GM18951 (cell line): ENCODE data around the gene MARK1.

Experiments
- POLR2A ChIP-seq: IDR thresholded peaks from 4 replicates; pipeline ENCODE4 v1.6.1; 2011; ENCODE audit warnings: mild to moderate bottlenecking; ENCODE audit not compliant: insufficient read length, insufficient read depth; ENCODE audit errors: extremely low read depth
- in situ Hi-C: fragments of 300-500 bp; cut with MboI; formaldehyde crosslinking; loops from one replicate; pipeline ENCODE4 v1.12.0; 2022; ENCODE audit warnings: low sequenced_read_pairs, mixed read lengths, inconsistent platforms; ENCODE audit not compliant: unreplicated experiment

Gene MARK1

DNA sequence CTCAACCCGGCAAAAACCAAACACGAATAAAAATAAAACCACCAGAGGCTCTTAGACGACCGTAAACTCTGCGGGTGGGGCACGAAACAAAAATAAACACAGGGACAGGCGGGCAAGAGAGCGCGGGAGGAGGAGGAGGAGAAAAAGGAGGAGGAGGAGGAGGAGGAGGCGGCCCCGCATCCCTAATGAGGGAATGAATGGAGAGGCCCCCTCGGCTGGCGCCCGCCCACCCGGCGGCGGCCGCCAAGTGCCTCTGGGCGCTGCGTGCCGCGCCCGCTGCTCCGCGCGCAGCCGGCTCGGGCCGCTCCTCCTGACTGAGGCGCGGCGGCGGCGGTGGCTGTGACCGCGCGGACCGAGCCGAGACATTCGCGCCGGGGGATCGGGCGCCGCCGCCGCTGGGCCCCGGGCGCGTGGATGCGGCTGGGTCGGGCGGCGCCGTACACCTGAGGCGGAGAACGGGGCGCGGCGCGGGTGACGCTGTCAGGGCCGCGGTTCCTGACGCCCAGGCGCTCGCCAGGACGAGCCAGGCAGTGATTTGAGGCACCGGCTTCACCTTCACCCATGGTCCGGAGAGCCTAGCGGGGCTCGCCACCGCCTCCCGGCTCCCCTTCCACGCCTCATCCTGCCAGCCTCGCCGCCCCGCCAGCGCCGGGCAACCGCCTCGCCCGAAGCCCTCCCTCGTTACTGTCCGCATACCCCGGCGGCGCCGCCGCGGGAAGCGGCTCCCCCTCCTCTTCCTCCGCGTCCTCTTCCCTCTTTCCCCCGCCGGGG is at the start of gene MARK1:
TSS of gene MARK1 (plus strand) at position 229 of the 771 bp plus-strand sequence. CDS start 687 bp downstream, outside the sequence.
- TF ChIP-seq POLR2A = no peak
- in situ Hi-C loops = no loop called here

DNA sequence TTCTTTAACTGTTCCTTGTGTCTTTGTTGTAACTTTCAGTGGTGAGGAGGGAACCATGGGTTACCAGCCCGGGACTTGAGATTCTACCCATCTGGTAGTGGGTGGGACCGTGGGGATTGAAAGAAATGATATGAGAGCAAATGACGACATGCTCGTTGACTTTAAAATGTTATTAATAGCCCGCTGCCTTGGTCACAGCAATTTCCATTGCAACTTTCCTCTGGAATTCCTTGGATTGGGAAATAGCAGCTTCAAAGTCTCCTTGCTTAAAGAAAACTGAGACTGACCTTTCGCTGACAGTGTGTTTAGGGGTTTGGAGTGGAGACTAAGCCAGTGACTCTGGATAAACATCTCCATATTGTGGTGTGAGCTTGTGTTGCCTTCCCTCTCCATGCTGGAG is 44.2 kb upstream of the MARK1 start:
- in situ Hi-C loops = no loop called here
- TF ChIP-seq POLR2A = no peak

DNA sequence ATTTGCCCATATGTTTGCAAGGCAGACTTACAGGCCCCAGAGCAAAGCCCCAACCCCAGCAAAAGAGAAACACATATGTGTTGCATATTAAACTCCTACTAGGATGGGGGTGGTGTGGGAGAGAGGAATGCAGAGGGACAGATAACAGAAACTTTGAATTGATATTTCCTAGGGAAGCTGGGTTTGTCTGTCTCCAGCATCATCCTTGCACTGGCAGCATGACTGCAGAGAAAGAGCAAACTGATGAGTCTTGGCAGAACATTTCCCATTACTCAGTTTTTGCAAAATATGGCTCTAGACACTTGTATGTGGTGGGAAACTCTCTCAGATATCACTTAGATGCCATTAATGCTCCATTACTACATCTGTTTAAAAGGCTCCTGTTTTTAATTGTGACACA is 43.8 kb upstream of the MARK1 start:
- TF ChIP-seq POLR2A = no peak
- in situ Hi-C loops = no loop called here

DNA sequence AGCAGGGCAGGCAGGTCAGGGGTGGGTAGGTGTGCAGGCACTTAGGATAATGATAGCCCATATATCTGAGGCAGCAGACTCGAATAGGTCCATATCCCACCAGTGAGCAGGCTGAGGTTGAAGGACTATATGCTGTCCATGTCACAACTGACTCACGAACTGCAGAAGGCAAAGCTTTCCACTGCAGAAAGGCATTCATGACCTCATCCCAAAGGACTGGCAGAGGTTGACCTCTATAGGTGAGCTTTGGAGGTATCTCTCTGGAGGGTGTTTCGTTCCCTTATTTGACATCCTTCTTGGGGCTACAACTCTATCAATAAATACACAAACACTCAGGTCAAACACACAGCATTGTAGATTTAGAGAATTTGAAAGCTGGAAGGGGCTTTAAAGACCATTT is 42.8 kb upstream of the MARK1 start:
- in situ Hi-C loops = no loop called here
- no peak for TF ChIP-seq POLR2A

DNA sequence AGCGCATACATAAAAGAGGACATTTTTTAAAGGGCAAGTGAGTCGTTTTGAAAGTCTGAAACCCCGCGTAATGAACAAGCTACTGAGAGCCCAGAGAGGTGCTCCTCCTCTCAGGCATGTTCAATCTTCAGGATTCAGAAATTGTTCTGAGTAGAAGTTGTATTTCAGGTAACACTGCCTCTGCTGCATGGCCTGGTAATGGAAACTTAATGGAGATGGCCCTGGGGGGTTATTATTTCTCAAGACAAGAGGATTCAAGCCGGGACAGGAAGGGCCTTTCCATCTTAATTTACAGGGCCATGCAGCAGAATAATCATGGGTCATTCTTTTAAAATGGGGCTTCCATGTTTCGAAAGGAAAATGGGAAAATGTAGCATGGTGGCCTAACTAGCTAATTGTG is 42.1 kb upstream of the MARK1 start:
- TF ChIP-seq POLR2A = no peak
- in situ Hi-C loops = no loop called here

DNA sequence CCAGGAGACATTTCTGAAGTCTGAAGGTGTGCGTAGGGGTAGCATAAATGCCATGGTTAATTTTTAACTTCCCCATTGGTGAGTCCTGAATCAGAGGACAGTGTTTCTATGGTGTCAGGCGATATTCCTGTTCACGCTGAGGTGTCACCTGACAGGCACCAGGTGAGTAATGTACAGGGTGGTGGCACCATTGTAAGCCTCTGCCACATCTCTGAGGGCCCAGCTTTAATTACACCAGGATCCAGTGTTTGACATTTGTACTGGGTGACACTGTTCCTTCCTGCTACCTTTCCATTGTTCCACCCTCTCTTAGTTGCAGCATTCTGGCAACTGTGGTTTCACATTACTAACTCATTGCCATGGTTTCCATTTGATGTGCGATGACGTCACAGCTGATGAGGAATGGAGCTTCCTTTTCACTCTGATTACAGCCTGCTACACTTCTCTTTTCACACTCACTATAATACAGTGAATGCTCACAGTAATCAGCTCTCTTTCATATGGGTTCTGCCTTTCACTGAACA is 40.6 kb upstream of the MARK1 start:
- in situ Hi-C loops = no loop called here
- TF ChIP-seq POLR2A = no peak

DNA sequence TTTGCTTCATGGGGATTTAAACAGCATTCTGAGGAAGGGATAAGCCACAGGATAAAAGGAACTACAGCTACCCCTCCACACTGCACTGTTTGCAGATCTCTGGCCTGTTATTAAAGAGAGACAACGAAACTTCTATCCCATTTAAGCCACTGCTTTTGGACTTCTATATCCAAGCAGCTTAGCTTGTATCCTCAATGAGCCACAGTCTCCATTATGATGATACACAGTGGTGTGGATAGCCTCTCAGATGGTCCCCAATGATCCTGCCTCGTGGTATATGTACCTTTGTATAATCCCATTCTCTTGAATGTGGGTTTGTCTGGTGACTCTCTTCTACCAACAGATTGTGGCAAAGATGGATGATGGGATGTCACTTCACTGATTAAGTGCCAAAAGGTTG is 36.0 kb upstream of the MARK1 start:
- in situ Hi-C loops = no loop called here
- TF ChIP-seq POLR2A = no peak

DNA sequence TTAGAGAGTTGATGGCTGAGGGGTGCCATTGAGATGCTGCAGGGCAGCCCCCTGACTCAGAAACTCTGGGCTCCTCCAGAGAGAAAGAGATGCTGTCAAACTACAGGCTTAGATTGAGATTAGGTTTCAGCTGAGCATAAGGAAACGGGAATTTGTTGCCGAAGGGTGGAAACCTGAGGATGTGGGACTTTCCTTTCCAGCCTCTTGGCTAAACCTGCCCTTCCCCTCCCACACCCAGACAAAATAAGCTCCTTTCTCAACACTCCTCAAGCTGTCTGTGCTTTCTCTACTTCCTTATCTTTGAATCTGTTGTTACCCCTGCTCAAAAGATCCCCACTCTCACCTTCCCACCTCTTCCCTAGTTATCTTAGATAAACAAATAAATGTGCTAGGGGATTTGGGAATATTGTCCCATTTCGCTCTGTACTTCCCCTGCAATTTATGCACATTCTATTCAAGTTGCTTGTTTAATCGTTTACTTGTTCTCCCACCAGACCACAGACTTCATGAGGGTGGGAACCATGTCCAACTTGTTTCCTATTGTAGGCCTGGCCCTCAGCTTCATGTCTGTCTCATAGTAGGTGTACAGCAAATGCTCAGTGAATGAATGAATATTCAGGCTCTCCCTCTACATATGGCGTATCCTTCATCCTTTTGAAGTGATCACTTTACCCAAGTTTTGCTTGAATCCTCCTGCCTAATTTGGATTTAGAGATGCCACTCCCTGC is 30.6 kb upstream of the MARK1 start:
- in situ Hi-C loops = no loop called here
- no peak for TF ChIP-seq POLR2A

DNA sequence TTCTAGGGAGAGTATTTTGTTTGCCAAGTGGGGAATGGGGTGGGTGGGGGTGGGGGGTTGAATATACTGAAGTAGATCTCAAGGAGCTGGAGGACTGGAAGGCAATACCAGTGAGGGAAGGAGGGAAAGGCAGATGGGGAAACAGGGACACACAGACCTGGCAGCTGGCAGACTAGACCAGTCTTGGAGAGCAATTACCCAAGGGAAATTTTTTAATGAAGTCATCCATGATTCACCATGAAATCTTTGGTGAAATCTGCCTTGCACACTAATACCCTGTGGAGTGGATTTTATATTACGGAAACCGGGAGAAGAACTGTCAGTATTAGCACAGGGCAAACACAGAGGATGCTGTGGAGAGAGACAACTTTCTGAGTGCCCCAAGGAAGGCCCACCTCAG is 29.7 kb upstream of the MARK1 start:
- no peak for TF ChIP-seq POLR2A
- in situ Hi-C loops = no loop called here

DNA sequence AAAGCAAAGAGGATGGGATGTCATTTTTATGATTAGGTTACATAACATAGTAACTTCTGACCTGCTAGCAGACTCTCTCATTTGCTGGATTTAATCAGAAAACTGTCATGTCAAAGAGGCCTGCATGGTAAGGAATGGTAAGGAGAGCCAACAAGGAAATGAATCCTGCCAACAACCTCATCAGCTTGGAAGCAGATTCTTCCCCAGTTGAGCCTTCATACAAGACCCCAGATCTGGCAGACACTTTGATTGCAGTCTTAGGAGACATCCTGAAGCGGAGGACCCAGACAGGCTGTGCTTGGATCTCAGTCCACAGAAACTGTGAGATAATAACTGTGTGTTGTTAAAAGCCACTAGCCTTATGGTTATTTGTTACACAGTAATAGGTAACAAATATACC is 27.6 kb upstream of the MARK1 start:
- no peak for TF ChIP-seq POLR2A
- in situ Hi-C loops = no loop called here

DNA sequence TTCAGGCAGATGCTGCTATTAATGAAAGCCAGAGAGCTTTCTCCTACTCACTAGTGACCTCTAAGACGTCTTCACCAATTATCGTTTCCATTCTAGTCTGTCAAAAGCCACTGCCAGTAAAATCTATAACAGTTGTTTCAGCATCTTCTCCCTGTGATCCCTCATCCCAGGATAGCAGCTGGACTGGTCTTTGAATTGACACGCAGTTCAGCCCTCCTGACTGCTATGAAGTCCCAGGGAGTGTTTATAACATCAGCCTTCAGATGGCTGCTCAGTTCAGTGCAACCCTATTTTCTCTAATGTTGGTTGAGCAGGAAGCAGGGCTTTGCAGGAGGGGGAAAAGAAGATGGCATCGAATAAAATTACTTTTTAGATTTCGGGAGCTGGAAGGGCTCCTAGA is 23.6 kb upstream of the MARK1 start:
- in situ Hi-C loops = no loop called here
- no peak for TF ChIP-seq POLR2A

DNA sequence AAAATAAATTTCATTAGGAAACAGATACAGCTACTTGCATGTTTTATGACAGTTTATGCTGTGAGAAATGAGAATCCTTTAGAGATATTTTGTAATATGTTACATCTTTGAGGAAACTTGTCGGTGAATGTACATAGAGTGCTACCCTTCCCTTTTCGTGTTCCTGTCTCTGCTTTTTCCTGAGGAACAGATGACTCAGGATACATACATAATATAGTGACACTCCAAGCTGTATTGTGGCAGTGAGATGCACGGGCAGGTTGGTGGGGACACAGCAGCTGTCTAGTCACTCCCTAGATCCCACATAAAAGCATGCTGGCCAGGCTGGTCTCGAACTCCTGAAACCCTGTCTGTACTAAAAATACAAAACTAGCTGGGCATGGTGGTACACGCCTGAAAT is 20.9 kb upstream of the MARK1 start:
- TF ChIP-seq POLR2A = no peak
- in situ Hi-C loops = no loop called here

DNA sequence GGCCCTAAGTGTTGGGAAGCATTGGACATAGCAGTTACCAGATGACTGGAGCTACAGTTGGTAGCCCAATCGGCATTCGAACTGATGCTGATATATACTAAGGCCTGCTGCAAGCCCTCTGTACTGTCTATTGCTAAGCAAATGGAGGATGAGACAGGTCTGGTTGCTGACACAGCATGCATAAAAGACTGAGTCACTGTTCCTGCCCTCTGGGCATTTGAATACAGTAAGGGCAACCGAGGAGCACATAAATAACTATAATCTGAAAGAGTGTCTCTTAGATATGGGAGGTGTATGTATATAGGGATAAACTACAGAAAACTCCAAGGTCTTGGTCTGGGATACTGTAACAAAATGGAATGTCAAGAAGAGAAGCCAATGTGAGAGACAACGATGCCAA is 16.8 kb upstream of the MARK1 start:
- in situ Hi-C loops = no loop called here
- TF ChIP-seq POLR2A = no peak

DNA sequence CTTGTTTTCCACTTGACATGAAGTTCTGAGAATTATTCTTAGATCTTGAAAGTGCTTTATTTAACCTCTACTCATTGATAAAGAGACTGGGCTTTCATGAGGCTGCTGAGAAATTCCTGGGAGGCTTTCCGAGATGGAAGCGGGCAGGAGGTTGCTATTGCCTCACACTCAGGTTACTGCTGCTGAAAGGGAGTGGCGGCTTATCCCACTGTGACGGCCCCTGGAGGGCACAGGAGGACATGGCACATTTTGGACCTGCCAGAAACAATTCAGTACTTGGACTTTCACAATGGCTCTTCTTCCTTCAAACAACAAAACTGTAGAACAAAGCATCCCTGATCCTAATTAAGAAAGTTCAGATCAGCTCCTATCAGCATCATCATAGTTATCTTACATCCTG is 16.2 kb upstream of the MARK1 start:
- TF ChIP-seq POLR2A = no peak
- in situ Hi-C loops = no loop called here
